A673 (cell line): Measurements from ENCODE around the gene CCDC63.
"Not testable (repeated sequence)": the region's sequence is repeated elsewhere in the genome, so short reads cannot be mapped to it uniquely, and the experiment has no call there.

ENCODE experiments used
- EZH2 ChIP-seq: fragments of 200-600 bp; sonication (generic); IDR thresholded peaks from 2 replicates; pipeline ENCODE4 v1.6.1; 2017; ENCODE audit warnings: borderline replicate concordance, low read depth, mild to moderate bottlenecking, mixed read lengths, antibody characterized with exemption, low read length; ENCODE audit not compliant: poor library complexity, severe bottlenecking
- TF ChIP-seq, protein P1 (sequence below): fragments of 300-800, 200-600 bp; sonication (generic); conservative IDR thresholded peaks from 2 replicates; pipeline ENCODE4 v1.5.1; 2017; ENCODE audit warnings: low read depth, mild to moderate bottlenecking, antibody characterized with exemption, low read length, moderate library complexity, mixed read lengths

DNA sequence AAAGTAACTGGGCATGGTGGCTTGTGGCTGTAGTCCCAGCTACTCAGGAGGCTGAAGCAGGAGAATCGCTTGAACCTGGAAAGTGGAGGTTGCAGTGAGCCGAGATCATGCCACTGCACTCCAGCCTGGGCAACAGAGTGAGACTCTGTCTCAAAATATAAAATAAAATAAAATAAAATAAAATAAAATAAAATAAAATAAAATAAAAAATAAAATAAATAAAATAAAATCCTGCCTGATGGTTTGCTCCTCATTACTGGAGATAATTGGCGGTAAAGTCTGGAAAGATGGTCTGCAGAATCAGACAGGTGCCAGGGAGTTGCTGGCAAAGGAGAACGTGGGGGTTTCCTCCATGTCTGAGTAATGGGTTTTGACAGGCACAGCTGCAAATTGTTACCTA lies 11.2 kb downstream of the CCDC63 start:
- TF ChIP-seq, protein P1, sequence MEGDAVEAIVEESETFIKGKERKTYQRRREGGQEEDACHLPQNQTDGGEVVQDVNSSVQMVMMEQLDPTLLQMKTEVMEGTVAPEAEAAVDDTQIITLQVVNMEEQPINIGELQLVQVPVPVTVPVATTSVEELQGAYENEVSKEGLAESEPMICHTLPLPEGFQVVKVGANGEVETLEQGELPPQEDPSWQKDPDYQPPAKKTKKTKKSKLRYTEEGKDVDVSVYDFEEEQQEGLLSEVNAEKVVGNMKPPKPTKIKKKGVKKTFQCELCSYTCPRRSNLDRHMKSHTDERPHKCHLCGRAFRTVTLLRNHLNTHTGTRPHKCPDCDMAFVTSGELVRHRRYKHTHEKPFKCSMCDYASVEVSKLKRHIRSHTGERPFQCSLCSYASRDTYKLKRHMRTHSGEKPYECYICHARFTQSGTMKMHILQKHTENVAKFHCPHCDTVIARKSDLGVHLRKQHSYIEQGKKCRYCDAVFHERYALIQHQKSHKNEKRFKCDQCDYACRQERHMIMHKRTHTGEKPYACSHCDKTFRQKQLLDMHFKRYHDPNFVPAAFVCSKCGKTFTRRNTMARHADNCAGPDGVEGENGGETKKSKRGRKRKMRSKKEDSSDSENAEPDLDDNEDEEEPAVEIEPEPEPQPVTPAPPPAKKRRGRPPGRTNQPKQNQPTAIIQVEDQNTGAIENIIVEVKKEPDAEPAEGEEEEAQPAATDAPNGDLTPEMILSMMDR, result not testable (repeated sequence)
- not testable (repeated sequence) for TF ChIP-seq EZH2
